GM12892 (cell line): ENCODE measurements around the gene TSEN54.

Experiments
- DNase-seq: peaks from one replicate; pipeline ENCODE4 v3.0.0; 2011; ENCODE audit not compliant: insufficient read length
- FAIRE-seq: peaks from 2 replicates; lab custom pipeline; 2011; peaks lifted over from hg19 to GRCh38; lab: Jason Lieb, UNC
- POLR2A ChIP-seq: IDR thresholded peaks from 2 replicates; pipeline ENCODE4 v1.6.1; 2011; ENCODE audit warnings: low read depth, low read length, control low read depth
- POLR2AphosphoS5 ChIP-seq: IDR thresholded peaks from 2 replicates; pipeline ENCODE4 v1.6.1; 2011; ENCODE audit warnings: low read depth, low read length, control low read depth
- TAF1 ChIP-seq: IDR thresholded peaks from 2 replicates; pipeline ENCODE4 v1.6.1; 2011; ENCODE audit warnings: low read depth, mild to moderate bottlenecking, control low read depth, low read length, borderline replicate concordance

The TSEN54 gene

DNA sequence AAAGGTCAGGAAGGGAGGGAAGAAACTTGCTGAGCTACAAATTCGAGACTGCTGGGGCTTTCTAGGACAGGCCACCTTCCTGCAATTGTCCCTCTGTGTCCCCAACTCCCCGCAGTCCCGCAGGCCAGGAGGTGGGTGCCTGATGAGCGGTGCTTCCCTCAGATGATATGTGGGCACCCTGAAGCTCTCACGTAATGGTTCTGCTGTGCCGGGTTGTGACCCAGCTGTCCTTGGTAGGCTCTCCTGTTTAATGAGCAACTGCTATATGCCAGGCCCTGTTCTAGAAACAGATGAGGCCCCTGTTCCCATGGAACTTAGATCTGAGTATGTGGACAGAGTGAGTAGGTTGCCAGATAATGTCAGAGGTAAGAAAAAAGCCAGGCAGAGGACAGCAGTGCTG, 49.3 kb downstream of the TSEN54 start:
- TF ChIP-seq TAF1 (no peak), POLR2AphosphoS5 (no peak), POLR2A (no peak)
- no peak for FAIRE-seq

GRCh38 chr17:75566416-75566815, 50.1 kb downstream of the TSEN54 start:
- FAIRE-seq = no peak
- DNase-seq = no peak
- TF ChIP-seq POLR2A (no peak), POLR2AphosphoS5 (no peak), TAF1 (no peak)

More for the DNA sequence above, 49.3 kb downstream of the TSEN54 start:
- DNase-seq = no peak

DNA sequence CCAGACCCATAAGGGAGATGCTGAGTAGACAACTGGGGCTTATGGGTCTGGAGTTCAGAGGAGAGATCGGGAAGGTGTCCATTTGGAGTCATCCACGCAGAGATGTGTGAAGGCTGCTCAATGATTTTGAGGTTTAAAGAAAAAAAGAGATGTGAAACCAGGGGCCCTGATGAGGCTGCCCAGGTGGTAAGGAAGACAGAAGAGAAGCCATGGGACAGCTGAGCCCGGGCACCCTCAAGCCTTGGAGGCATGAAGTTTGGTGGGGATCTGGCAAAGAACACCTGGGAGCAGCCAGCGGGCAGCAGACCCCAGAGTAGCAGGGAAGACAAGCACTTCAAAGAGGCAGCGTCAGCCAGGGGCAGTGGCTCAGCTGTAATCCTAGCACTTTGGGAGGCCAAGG, 50.5 kb downstream of the TSEN54 start:
- DNase-seq (no peak), FAIRE-seq (no peak)
- no peak for TF ChIP-seq POLR2AphosphoS5

DNA sequence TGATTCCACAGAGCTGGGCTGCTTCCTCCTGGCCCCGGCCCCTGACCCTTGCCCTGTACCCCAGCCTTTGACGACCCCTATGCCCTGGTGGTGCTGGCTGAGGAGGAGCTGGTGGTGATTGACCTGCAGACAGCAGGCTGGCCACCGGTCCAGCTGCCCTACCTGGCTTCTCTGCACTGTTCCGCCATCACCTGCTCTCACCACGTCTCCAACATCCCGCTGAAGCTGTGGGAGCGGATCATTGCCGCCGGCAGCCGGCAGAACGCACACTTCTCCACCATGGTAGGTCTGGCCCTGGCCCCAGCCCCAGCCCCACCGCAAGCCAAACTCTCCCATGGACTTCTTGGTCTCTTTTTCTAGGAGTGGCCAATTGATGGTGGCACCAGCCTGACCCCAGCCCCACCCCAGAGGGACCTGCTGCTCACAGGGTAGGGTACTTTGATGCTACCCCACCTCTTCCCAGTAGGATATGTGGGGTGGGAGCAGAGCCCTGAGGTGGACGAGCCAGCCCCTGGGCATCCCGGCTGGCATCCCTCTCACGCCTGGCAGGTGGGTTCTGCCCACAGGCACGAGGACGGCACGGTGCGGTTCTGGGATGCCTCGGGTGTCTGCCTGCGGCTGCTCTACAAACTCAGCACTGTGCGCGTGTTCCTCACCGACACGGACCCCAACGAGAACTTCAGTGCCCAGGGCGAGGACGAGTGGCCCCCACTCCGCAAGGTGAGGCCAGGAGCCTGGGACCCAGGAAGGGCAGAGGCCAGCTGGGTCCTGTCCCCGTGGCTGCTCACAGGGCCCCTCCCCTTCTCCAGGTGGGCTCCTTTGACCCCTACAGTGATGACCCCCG, 52.3 kb downstream of the TSEN54 start:
- FAIRE-seq (no peak), DNase-seq (no peak)
- TF ChIP-seq POLR2AphosphoS5 (no peak), POLR2A (no peak), TAF1 (no peak)

- DNase-seq (no peak), FAIRE-seq (no peak)
- TF ChIP-seq TAF1 (no peak), POLR2AphosphoS5 (no peak), POLR2A (no peak)
These were observed 53.8 kb downstream of the TSEN54 start for GRCh38 chr17:75570034-75570676.

GRCh38 chr17:75570772-75571171, 54.4 kb downstream of the TSEN54 start:
- DNase-seq (no peak), FAIRE-seq (no peak)
- TF ChIP-seq POLR2AphosphoS5 (no peak), POLR2A (no peak), TAF1 (no peak)

GRCh38 chr17:75571197-75571884, 55.0 kb downstream of the TSEN54 start:
- TF ChIP-seq POLR2A (peak; percentile 82), TAF1 (no peak), POLR2AphosphoS5 (peak; percentile 74; the same call in 1 of the 2 replicates)
- DNase-seq (peak; percentile 89), FAIRE-seq (peak; percentile 97)

GRCh38 chr17:75571885-75572215, 55.5 kb downstream of the TSEN54 start:
- TF ChIP-seq TAF1 = no peak
- TF ChIP-seq POLR2AphosphoS5 = no peak
- TF ChIP-seq POLR2A = no peak
- DNase-seq = no peak
- no peak for FAIRE-seq

GRCh38 chr17:75572713-75573539, 56.6 kb downstream of the TSEN54 start:
- FAIRE-seq (no peak), DNase-seq (no peak)

DNA sequence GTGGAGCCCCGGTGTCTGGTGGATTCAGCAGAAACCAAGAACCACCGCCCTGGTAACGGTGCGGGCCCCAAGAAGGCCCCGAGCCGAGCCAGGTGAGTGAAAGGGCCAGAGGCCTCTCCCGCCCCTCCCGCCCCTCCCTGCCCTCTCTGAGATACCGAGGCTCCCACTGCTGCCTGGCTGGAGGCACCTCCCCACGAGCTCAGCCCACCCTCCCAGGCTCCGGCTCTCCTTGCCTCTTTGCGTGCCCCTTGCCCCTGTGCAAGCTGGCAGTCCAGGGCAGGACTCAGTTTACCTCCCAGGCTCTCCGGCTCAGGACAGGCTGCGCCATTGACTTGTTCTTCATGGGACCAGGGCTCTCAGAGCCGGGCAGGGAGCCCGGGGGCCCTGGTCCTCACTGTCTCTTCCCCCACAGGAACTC, 57.2 kb downstream of the TSEN54 start:
- DNase-seq (no peak), FAIRE-seq (no peak)
- TF ChIP-seq TAF1 (no peak), POLR2AphosphoS5 (no peak), POLR2A (no peak)

More at GRCh38 chr17:75572713-75573539, 56.6 kb downstream of the TSEN54 start:
- TF ChIP-seq POLR2AphosphoS5 (no peak), TAF1 (no peak), POLR2A (no peak)

GRCh38 chr17:75573994-75574393, 57.7 kb downstream of the TSEN54 start:
- DNase-seq = no peak
- TF ChIP-seq TAF1 = no peak
- no peak for TF ChIP-seq POLR2AphosphoS5
- TF ChIP-seq POLR2A = no peak
- no peak for FAIRE-seq
